Fibroblast of lung (primary cell): Measurements from ENCODE around the gene HPX.

ENCODE experiments used
- EZH2 ChIP-seq: IDR thresholded peaks from 2 replicates; pipeline ENCODE4 v1.5.1; 2012; ENCODE audit warnings: low read length, control low read depth, mild to moderate bottlenecking; ENCODE audit errors: missing control alignments
- TF ChIP-seq, protein P1 (sequence below), 2 donors: IDR thresholded peaks in 1 of 2; conservative IDR thresholded peaks in 1 of 2; 1 replicate in 1 of 2; 2 replicates in 1 of 2; pipeline ENCODE4 v1.5.1; 2011 to 2012; ENCODE audit warnings: low read length in 2 of 2, control low read depth in 1 of 2, inconsistent platforms in 1 of 2, low read depth in 1 of 2, mild to moderate bottlenecking in 1 of 2

- TF ChIP-seq, protein P1, sequence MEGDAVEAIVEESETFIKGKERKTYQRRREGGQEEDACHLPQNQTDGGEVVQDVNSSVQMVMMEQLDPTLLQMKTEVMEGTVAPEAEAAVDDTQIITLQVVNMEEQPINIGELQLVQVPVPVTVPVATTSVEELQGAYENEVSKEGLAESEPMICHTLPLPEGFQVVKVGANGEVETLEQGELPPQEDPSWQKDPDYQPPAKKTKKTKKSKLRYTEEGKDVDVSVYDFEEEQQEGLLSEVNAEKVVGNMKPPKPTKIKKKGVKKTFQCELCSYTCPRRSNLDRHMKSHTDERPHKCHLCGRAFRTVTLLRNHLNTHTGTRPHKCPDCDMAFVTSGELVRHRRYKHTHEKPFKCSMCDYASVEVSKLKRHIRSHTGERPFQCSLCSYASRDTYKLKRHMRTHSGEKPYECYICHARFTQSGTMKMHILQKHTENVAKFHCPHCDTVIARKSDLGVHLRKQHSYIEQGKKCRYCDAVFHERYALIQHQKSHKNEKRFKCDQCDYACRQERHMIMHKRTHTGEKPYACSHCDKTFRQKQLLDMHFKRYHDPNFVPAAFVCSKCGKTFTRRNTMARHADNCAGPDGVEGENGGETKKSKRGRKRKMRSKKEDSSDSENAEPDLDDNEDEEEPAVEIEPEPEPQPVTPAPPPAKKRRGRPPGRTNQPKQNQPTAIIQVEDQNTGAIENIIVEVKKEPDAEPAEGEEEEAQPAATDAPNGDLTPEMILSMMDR (conservative IDR thresholded peaks at IDR 0.05 in 1 of 2, IDR thresholded peaks at IDR 0.05 in 1 of 2; ENCODE audit: low read depth in 1 of 2, low read length in 2 of 2) = no peak
- no peak for TF ChIP-seq EZH2
Observed at GRCh38 chr11:6469599-6469998, 28.8 kb upstream of the HPX start.
